GM23338 (cell line): ENCODE results near the gene KLF2. TPM values are rescaled to one million over a fixed set of nuclear protein-coding genes. Genes with fewer than 3 reads are reported as not detected.

Experiments used
- ATAC-seq: fragments of 200-7000 bp; cut with Tn5 transposase; 3 replicates; pipeline ENCODE4 v1.9.1; 2020
- DNase-seq: peaks from one replicate; pipeline ENCODE4 v3.0.0-alpha.2; 2015; ENCODE audit warnings: low spot score
- H2AFZ ChIP-seq: fragments of 200-600 bp; sonication (generic); 2 replicates; pipeline ENCODE4 v1.8.0; 2016; ENCODE audit warnings: antibody characterized with exemption, mild to moderate bottlenecking, moderate library complexity
- H3F3A ChIP-seq: fragments of 200-600 bp; sonication (generic); replicated peaks from 2 replicates; pipeline ENCODE4 v1.8.0; 2017; ENCODE audit warnings: antibody characterized with exemption, mixed run types, low read depth
- H3K27ac ChIP-seq: fragments of 200-600 bp; sonication (generic); 2 replicates; pipeline ENCODE4 v1.6.1; 2016; ENCODE audit warnings: low read depth
- H3K27me3 ChIP-seq: fragments of 200-600 bp; sonication (generic); 2 replicates; pipeline ENCODE4 v1.8.0; 2016; ENCODE audit warnings: mild to moderate bottlenecking, mixed run types, moderate library complexity; ENCODE audit not compliant: insufficient read depth
- H3K36me3 ChIP-seq: fragments of 200-600 bp; sonication (generic); 2 replicates; pipeline ENCODE4 v1.8.0; 2016; ENCODE audit warnings: mild to moderate bottlenecking; ENCODE audit not compliant: insufficient read depth
- H3K4me1 ChIP-seq: fragments of 200-600 bp; sonication (generic); 2 replicates; pipeline ENCODE4 v1.8.0; 2016; ENCODE audit warnings: mild to moderate bottlenecking, moderate library complexity; ENCODE audit not compliant: insufficient read depth
- H3K4me2 ChIP-seq: fragments of 200-600 bp; sonication (generic); 2 replicates; pipeline ENCODE4 v1.7.1; 2017; ENCODE audit warnings: mixed run types
- H3K4me3 ChIP-seq: fragments of 200-600 bp; sonication (generic); 2 replicates; pipeline ENCODE4 v1.6.1; 2016; ENCODE audit warnings: mixed run types
- H3K79me2 ChIP-seq: fragments of 200-600 bp; sonication (generic); replicated peaks from 2 replicates; pipeline ENCODE4 v1.8.0; 2017; ENCODE audit warnings: mild to moderate bottlenecking; ENCODE audit not compliant: insufficient read depth
- H3K9me2 ChIP-seq: fragments of 200-600 bp; sonication (generic); 2 replicates; pipeline ENCODE4 v1.8.0; 2017; ENCODE audit not compliant: insufficient read depth
- H4K20me1 ChIP-seq: fragments of 200-600 bp; sonication (generic); replicated peaks from 2 replicates; pipeline ENCODE4 v1.8.0; 2017; ENCODE audit warnings: mild to moderate bottlenecking; ENCODE audit not compliant: insufficient read depth
- H3K27ac Mint-ChIP-seq: 2 replicates; pipeline ENCODE4 v1.8.0; 2020; ENCODE audit warnings: inconsistent platforms, mild to moderate bottlenecking, moderate library complexity, mixed read lengths
- H3K27me3 Mint-ChIP-seq: 3 replicates; pipeline ENCODE4 v1.8.0; 2022; ENCODE audit warnings: low read depth, mild to moderate bottlenecking, moderate library complexity, mixed read lengths, inconsistent platforms; ENCODE audit not compliant: insufficient read depth, poor library complexity
- H3K36me3 Mint-ChIP-seq: 3 replicates; pipeline ENCODE4 v1.8.0; 2021; ENCODE audit warnings: low read depth, mild to moderate bottlenecking, inconsistent platforms, moderate library complexity, mixed read lengths
- H3K4me1 Mint-ChIP-seq: 3 replicates; pipeline ENCODE4 v1.8.0; 2020; ENCODE audit warnings: mild to moderate bottlenecking, inconsistent platforms, mixed read lengths
- H3K4me3 Mint-ChIP-seq: 3 replicates; pipeline ENCODE4 v1.8.0; 2021; ENCODE audit warnings: moderate library complexity, mild to moderate bottlenecking, inconsistent platforms, mixed read lengths
- H3K9me3 Mint-ChIP-seq: 3 replicates; pipeline ENCODE4 v1.8.0; 2020; ENCODE audit warnings: moderate library complexity, mild to moderate bottlenecking, inconsistent platforms, mixed read lengths
- EZH2phosphoT487 ChIP-seq: fragments of 200-600 bp; sonication (generic); IDR thresholded peaks from one replicate; pipeline ENCODE4 v1.8.1; 2018; ENCODE audit warnings: antibody characterized with exemption; ENCODE audit not compliant: unreplicated experiment
- NANOG ChIP-seq: IDR thresholded peaks from 2 replicates; pipeline ENCODE4 v1.6.1; 2016; ENCODE audit warnings: antibody characterized with exemption, borderline replicate concordance
- ZNF331 ChIP-seq: fragments of 250-450 bp; sonication (Bioruptor Pico); IDR thresholded peaks from 2 replicates; pipeline ENCODE4 v1.5.0; 2020; ENCODE audit warnings: low read depth, mild to moderate bottlenecking, moderate library complexity
- polyA plus RNA-seq: library from polyadenylated mRNA; unstranded; fragments of >200 nt; fragmentation: Nextera tagmentation; extraction: Ambion mirVana; gene quantifications from 2 replicates; pipeline ENCODE4 v1.2.1, GENCODE V29; 2016
- total RNA-seq: library from RNA; depleted of rRNA; stranded (reverse); fragments of >200 nt; shearing (Covaris generic); gene quantifications from 2 replicates; pipeline ENCODE4 v1.2.3, GENCODE V29; 2014
- TF ChIP-seq, protein P1 (sequence below): IDR thresholded peaks from one replicate; pipeline ENCODE4 v1.6.1; 2018; ENCODE audit warnings: antibody characterized with exemption; ENCODE audit not compliant: unreplicated experiment
- TF ChIP-seq, protein P2 (sequence below): fragments of 250-450 bp; sonication (Bioruptor Pico); IDR thresholded peaks from 2 replicates; pipeline ENCODE4 v1.5.0; 2020; ENCODE audit warnings: mild to moderate bottlenecking, moderate library complexity

Gene KLF2
- total and polyA plus RNA-seq, 2 experiments from 2014 or later, result 0.90 TPM; not detected in 1

DNA sequence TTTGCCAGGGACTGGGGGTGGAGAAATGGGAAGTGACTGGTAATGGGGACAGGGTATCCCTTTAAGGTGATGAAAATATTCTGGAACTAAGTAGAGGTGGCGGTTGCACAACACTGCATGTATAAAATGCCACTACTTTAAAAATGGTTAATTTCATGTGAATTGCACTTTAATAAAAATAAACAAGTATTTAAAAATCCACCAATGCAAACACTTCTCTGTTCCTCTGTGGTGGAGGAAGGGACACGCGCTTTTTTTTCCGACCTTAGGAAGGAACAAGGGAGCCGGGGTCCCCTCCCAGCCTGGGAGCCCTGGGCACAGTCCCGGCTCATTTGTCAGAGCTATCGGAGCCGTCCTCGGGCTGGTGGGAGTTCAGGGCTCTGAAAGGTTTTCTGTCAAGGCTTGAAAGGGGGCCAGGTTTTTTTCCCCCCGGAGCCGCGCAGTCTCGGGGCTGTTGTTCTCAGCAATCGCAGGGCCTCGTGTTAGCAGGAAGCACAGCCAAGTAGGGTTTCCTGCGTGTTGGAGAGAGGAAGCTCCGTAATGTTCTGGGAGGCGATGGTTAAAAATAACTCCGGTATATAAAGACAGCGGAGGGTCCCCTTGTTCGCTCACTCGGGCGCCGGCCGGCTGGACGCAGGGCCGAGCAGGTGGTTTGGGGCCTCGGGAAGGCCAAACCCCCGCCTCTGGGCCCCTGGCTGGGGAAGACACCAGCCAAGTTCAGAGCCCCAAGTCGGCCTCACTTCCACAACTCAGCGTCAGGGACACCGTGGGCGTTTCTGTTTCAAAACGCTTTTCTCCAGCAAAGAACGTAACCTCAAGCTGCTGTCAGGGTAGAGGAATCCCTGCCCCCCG is 41.2 kb upstream of the KLF2 start:
- H3K27ac Mint-ChIP-seq, result no peak overlapping the region
- Histone ChIP-seq H4K20me1 (no peaks in the 10 kb centered on the region), H3F3A (no peaks in the 10 kb centered on the region), H3K27ac (peak overlapping the region; percentile 64), H3K4me2 (no peak overlapping the region), H2AFZ (peak overlapping the region; percentile 97), H3K9me2 (no peaks in the 10 kb centered on the region), H3K79me2 (no peaks in the 10 kb centered on the region), H3K4me1 (peaks cover 9% of the 10 kb centered on the region), H3K4me3 (no peak overlapping the region), H3K27me3 (no peaks in the 10 kb centered on the region), H3K36me3 (no peaks in the 10 kb centered on the region)
- no peaks in the 10 kb centered on the region for H3K9me3 Mint-ChIP-seq
- H3K4me1 Mint-ChIP-seq, result peaks cover 13% of the 10 kb centered on the region
- DNase-seq (peak; percentile 42), ATAC-seq (peak; percentile 53)
- H3K27me3 Mint-ChIP-seq, result no peaks in the 10 kb centered on the region
- H3K36me3 Mint-ChIP-seq, result no peaks in the 10 kb centered on the region
- no peak overlapping the region for H3K4me3 Mint-ChIP-seq
- TF ChIP-seq, protein P1, sequence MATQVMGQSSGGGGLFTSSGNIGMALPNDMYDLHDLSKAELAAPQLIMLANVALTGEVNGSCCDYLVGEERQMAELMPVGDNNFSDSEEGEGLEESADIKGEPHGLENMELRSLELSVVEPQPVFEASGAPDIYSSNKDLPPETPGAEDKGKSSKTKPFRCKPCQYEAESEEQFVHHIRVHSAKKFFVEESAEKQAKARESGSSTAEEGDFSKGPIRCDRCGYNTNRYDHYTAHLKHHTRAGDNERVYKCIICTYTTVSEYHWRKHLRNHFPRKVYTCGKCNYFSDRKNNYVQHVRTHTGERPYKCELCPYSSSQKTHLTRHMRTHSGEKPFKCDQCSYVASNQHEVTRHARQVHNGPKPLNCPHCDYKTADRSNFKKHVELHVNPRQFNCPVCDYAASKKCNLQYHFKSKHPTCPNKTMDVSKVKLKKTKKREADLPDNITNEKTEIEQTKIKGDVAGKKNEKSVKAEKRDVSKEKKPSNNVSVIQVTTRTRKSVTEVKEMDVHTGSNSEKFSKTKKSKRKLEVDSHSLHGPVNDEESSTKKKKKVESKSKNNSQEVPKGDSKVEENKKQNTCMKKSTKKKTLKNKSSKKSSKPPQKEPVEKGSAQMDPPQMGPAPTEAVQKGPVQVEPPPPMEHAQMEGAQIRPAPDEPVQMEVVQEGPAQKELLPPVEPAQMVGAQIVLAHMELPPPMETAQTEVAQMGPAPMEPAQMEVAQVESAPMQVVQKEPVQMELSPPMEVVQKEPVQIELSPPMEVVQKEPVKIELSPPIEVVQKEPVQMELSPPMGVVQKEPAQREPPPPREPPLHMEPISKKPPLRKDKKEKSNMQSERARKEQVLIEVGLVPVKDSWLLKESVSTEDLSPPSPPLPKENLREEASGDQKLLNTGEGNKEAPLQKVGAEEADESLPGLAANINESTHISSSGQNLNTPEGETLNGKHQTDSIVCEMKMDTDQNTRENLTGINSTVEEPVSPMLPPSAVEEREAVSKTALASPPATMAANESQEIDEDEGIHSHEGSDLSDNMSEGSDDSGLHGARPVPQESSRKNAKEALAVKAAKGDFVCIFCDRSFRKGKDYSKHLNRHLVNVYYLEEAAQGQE, result no peak
- no peak for TF ChIP-seq EZH2phosphoT487
- TF ChIP-seq ZNF331 (CRISPR knock-in tag), result no peak
- TF ChIP-seq, protein P2, sequence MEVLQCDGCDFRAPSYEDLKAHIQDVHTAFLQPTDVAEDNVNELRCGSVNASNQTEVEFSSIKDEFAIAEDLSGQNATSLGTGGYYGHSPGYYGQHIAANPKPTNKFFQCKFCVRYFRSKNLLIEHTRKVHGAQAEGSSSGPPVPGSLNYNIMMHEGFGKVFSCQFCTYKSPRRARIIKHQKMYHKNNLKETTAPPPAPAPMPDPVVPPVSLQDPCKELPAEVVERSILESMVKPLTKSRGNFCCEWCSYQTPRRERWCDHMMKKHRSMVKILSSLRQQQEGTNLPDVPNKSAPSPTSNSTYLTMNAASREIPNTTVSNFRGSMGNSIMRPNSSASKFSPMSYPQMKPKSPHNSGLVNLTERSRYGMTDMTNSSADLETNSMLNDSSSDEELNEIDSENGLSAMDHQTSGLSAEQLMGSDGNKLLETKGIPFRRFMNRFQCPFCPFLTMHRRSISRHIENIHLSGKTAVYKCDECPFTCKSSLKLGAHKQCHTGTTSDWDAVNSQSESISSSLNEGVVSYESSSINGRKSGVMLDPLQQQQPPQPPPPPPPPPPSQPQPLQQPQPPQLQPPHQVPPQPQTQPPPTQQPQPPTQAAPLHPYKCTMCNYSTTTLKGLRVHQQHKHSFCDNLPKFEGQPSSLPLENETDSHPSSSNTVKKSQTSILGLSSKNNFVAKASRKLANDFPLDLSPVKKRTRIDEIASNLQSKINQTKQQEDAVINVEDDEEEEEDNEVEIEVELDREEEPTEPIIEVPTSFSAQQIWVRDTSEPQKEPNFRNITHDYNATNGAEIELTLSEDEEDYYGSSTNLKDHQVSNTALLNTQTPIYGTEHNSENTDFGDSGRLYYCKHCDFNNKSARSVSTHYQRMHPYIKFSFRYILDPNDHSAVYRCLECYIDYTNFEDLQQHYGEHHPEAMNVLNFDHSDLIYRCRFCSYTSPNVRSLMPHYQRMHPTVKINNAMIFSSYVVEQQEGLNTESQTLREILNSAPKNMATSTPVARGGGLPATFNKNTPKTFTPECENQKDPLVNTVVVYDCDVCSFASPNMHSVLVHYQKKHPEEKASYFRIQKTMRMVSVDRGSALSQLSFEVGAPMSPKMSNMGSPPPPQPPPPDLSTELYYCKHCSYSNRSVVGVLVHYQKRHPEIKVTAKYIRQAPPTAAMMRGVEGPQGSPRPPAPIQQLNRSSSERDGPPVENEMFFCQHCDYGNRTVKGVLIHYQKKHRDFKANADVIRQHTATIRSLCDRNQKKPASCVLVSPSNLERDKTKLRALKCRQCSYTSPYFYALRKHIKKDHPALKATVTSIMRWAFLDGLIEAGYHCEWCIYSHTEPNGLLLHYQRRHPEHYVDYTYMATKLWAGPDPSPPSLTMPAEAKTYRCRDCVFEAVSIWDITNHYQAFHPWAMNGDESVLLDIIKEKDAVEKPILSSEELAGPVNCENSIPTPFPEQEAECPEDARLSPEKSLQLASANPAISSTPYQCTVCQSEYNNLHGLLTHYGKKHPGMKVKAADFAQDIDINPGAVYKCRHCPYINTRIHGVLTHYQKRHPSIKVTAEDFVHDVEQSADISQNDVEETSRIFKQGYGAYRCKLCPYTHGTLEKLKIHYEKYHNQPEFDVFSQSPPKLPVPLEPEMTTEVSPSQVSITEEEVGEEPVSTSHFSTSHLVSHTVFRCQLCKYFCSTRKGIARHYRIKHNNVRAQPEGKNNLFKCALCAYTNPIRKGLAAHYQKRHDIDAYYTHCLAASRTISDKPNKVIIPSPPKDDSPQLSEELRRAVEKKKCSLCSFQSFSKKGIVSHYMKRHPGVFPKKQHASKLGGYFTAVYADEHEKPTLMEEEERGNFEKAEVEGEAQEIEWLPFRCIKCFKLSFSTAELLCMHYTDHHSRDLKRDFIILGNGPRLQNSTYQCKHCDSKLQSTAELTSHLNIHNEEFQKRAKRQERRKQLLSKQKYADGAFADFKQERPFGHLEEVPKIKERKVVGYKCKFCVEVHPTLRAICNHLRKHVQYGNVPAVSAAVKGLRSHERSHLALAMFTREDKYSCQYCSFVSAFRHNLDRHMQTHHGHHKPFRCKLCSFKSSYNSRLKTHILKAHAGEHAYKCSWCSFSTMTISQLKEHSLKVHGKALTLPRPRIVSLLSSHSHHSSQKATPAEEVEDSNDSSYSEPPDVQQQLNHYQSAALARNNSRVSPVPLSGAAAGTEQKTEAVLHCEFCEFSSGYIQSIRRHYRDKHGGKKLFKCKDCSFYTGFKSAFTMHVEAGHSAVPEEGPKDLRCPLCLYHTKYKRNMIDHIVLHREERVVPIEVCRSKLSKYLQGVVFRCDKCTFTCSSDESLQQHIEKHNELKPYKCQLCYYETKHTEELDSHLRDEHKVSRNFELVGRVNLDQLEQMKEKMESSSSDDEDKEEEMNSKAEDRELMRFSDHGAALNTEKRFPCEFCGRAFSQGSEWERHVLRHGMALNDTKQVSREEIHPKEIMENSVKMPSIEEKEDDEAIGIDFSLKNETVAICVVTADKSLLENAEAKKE, result no peak
- no peak for TF ChIP-seq NANOG
